Umbilical cord (tissue), 2 donors: ENCODE results near the gene SLAMF6. TPM values are rescaled to one million over a fixed set of nuclear protein-coding genes. Genes with fewer than 3 reads are reported as not detected.
"Not testable (repeated sequence)": the region's sequence is repeated elsewhere in the genome, so short reads cannot be mapped to it uniquely, and the experiment has no call there.

Experiments
- DNase-seq: peaks from one replicate; pipeline ENCODE4 v3.0.0-alpha.2; 2015; ENCODE audit warnings: low spot score
- total RNA-seq: library from RNA; depleted of rRNA; stranded (reverse); fragments of >200 nt; gene quantifications from one replicate; pipeline ENCODE4 v1.2.3, GENCODE V29; 2014; ENCODE audit warnings: low replicate concordance; ENCODE audit not compliant: insufficient read depth

Gene SLAMF6
- total RNA-seq, 1 donor from 2014 or later, result 0.96 TPM

GRCh38 chr1:160542303-160542945, 19.4 kb upstream of the SLAMF6 start:
- peak; percentile 21 for DNase-seq

- DNase-seq, result peak; percentile 58
Measured at GRCh38 chr1:160541622-160542302, 18.7 kb upstream of the SLAMF6 start.

DNA sequence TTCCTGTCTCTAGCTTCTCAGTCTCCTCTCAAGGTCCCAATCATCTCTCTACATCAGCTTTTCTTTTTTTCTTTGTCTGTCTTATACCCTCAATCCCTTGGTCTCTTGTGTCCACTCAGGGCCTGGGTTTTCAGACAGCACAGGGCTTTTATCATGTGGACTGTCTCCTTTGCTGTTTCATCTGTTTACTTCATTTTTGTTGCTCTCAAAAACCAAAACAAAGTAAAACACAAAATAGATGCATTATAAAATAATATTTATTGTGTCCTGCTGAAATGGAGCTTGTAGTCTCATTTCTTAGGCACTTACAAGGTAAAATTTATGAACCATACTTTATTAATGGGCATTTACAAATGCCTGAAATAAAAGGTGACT, 17.8 kb upstream of the SLAMF6 start:
- no peak for DNase-seq

DNA sequence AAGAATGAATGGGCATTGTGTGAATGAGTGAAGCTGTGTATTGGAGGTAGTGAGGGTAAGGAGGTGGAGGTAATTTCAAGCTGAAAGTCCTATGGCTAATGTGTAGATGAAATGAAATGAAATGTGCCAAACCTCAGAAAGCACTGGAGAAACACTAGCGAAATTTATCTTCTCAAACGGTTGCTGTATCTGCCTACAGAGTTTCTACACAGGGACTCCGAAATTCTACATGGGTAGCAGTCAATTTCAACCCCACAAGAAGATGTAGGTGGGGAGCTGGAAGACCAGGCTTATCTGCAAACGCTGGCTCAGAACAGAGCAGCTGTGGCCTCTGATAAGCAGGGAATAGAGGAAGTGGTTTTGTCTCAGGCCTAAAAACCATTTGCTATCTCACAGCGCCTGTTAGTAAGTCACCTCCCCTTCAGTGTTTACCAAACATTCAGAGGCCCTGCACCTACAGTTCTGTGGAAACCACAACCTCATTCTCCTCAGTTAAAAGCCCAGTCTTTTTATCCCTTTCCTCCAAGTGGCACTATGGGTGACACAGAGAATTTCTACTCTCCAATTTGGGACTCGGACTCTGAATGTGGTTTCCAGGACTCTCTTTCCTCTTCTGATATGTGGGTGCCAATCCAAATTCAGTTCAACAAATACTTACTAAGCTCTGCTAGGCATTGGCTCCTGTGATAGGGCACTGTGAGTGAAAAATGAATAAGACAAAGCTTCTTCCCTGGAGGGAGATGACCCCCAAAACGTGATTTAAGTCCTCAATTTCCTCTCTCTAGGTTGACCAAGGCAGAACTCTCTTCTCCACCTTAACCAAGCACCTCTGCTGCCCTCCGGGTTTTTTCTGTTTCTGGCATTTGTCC, 17.2 kb upstream of the SLAMF6 start:
- peak; percentile 47 for DNase-seq

- no peak for DNase-seq
Measured at GRCh38 chr1:160539684-160539989, 16.6 kb upstream of the SLAMF6 start.

DNA sequence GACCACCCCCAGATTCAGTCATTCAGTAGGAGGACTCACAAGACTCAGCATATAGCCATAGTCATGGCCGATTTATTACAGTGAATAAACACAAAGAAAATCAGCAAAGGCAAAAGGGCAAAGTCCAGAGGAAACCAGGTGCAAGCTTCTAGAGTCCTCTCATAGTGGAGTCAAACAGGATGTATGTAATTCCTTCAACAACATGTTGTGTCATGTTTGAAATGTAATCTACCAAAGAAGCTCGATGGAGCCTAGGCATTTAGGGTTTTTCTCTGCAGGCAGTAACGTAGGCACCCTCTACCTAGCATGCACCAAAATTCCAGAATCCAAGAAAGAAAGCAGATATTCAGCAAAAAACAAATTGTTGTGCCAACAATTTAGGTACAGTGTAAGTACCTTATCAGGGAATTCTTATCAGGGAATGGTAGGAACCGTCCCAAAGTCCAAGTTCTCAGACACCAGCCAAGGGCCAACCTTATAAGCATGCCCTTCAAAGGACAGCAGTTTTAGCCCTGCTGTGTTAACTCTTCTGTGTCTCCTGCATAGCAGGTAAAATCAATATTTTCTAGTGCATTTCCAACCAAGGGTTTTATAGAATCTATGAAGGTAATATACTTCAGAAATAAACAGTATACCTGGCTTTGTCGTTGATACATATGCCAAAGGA, 16.1 kb upstream of the SLAMF6 start:
- no peak for DNase-seq

GRCh38 chr1:160537714-160538665, 14.9 kb upstream of the SLAMF6 start:
- DNase-seq, result no peak

DNA sequence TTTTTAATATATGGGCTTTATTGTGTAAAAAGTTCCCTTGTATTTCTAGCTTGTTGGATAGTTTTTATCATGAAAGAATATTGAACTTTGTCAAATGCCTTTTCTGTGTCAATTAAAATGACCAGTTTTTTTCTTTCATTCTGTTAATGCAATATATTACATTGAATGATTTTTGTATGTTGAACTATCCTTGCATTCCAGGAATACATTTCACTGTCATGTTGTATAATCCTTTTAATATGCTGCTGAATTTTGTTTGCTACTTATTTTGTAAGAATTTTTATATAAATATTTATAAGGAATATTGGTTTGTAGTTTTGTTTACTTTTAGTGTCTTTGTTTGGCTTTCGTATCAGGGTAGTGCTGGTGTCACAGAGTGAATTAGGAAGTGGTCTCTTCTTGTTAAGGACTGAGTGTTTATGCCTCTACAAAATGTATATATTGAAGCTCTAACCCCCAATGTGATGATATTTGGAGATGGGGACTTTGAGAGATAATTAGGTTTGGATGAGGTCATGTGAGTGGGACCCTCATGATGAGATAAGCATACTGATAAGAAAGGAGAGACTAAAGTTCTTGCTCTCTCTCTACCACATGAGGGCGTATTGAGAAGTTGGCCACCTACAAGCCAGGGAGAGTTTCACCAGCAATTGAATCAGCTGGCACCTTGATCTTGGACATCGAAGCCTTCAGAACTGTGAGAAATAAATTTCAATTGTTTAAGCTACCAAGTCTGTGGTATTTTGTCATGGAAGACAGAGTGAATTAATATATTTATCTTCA, 12.0 kb upstream of the SLAMF6 start:
- no peak for DNase-seq

DNA sequence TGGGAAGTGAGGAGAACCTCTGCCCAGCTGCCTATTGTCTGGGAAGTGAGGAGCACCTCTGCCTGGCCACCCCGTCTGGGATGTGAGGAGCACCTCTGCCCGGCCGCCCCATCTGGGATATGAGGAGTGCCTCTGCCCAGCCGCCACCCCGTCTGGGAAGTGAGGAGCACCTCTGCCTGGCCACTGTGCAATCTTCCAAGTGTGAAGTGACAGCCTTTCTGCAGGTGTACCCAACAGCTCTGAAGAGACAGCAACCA, 9.4 kb upstream of the SLAMF6 start:
- not testable (repeated sequence) for DNase-seq

DNA sequence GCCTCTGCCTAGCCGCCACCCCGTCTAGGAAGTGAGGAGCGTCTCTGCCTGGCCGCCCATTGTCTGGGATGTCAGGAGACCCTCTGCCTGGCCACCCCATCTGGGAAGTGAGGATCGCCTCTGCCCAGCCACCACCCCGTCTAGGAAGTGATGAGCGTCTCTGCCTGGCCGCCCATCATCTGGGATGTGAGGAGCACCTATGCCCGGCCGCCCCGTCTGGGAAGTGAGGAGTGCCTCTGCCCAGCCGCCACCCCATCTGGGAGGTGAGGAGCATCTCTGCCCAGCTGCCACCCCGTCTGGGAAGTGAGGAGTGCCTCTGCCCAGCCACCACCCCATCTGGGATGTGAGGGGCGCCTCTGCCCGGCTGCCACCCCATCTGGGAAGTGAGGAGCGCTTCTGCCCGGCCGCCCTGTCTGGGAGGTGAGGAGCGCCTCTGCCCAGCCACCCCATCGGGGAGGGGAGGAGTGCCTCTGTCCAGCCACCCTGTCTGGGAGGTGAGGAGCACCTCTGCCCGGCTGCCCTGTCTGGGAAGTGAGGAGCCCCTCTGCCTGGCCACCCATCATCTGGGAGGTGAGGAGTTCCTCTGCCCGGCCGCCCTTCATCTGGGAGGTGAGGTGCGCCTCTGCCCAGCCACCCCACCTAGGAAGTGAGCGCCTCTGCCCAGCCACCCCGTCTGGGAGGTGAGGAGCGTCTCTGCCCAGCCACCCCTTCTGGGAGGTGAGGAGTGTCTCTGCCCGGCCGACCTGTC, 8.9 kb upstream of the SLAMF6 start:
- DNase-seq, result not testable (repeated sequence)

- not testable (repeated sequence) for DNase-seq
Measured at GRCh38 chr1:160529401-160529952, 6.4 kb upstream of the SLAMF6 start.

- DNase-seq, result not testable (repeated sequence)
Measured at GRCh38 chr1:160523789-160524188, 734 bp upstream of the SLAMF6 start.

DNA sequence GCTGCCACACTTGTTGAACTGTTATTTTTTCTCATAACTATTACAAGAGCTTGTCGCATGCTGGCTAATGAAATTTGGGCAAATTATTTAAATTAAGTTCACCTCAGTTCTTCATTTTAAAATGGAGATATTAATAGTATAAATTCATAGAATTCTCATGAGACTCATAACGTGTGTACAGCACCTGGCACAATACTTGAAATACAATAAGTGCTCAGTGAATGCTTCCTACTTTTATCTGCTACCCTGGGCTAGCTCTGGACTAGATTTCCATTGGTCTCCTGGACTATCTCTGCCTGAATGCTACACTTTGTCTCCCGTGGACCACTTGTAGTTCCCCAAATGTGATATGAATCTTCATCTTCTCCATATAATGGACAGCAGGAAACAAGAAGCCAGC, 919 bp downstream of the SLAMF6 start:
- no peak for DNase-seq

GRCh38 chr1:160521554-160521953, 1.5 kb downstream of the SLAMF6 start:
- no peak for DNase-seq

GRCh38 chr1:160520999-160521398, 2.1 kb downstream of the SLAMF6 start:
- DNase-seq, result no peak

- DNase-seq, result no peak
Measured at GRCh38 chr1:160520582-160520981, 2.5 kb downstream of the SLAMF6 start.

DNA sequence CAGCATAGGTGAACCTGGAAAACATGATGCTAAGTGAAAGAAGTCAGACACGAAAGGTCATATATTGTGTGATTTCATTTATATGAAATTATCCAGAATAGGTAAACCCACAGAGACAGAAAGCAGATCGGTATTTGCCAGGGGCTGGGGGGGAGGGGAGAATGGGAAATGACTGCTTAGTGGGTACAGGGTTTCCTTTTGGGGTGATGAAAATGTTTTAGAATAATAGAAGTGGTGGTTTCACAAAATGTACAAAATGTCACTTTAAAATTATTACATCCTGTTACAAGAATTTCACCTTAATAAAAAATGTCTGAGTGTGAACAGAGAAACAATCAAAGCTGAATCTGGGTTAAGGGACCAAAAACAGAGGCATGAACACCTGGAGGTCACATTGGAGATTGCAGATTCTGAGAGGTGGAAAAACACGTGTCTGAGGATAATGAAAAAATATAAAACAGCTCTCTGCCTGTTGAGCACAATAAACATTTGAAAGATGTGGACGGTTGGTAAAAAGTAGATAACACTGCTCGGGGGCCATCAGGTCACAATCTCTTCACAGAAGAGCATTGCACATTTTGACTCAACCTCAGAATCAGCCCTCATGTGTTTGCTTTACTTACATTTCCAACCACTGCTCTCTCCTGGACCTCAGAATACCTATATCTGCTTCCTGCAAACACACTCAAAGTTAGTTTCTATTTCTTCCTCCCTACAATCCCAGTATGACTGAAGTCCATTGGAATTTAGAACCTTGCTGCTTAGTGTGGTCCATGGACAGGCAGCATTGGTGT, 3.2 kb downstream of the SLAMF6 start:
- no peak for DNase-seq

- not testable (repeated sequence) for DNase-seq
Measured at GRCh38 chr1:160517519-160517918, 5.5 kb downstream of the SLAMF6 start.

DNA sequence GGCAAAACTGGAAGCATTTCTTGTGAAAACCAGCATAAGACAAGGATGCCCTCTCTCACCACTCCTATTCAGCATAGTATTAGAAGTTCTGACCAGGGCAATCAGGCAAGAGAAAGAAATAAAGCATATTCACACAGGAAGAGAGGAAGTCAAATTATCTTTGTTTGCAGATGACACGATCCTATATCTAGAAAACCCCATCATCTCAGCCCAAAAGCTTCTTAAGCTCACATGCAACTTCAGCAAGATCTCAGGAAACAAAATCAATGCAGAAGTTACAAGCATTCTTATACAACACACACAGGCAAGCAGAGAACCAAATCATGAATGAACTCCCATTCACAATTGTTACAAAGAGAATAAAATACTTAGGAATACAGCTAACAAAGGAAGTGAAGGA, 7.1 kb downstream of the SLAMF6 start:
- DNase-seq, result not testable (repeated sequence)
